ENCODE data around the gene SFT2D1.

SFT2D1 gene

GRCh38 chr6:166377721-166378120 is 35.4 kb upstream of the SFT2D1 start:
- no peak overlapping the region for H3K4me3 ChIP-seq (ENCODE audit: low read depth, low read length)

GRCh38 chr6:166375013-166375412 is 32.7 kb upstream of the SFT2D1 start:
- TF ChIP-seq, protein P1, sequence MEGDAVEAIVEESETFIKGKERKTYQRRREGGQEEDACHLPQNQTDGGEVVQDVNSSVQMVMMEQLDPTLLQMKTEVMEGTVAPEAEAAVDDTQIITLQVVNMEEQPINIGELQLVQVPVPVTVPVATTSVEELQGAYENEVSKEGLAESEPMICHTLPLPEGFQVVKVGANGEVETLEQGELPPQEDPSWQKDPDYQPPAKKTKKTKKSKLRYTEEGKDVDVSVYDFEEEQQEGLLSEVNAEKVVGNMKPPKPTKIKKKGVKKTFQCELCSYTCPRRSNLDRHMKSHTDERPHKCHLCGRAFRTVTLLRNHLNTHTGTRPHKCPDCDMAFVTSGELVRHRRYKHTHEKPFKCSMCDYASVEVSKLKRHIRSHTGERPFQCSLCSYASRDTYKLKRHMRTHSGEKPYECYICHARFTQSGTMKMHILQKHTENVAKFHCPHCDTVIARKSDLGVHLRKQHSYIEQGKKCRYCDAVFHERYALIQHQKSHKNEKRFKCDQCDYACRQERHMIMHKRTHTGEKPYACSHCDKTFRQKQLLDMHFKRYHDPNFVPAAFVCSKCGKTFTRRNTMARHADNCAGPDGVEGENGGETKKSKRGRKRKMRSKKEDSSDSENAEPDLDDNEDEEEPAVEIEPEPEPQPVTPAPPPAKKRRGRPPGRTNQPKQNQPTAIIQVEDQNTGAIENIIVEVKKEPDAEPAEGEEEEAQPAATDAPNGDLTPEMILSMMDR (IDR thresholded peaks at IDR 0.05; ENCODE audit: borderline replicate concordance, insufficient read depth, low read depth, low read length): no peak
- H3K4me3 ChIP-seq (ENCODE audit: low read depth, low read length): no peak overlapping the region

More at GRCh38 chr6:166377721-166378120, 35.4 kb upstream of the SFT2D1 start:
- TF ChIP-seq, protein P1 (IDR thresholded peaks at IDR 0.05; ENCODE audit: borderline replicate concordance, insufficient read depth, low read depth, low read length): no peak

DNA sequence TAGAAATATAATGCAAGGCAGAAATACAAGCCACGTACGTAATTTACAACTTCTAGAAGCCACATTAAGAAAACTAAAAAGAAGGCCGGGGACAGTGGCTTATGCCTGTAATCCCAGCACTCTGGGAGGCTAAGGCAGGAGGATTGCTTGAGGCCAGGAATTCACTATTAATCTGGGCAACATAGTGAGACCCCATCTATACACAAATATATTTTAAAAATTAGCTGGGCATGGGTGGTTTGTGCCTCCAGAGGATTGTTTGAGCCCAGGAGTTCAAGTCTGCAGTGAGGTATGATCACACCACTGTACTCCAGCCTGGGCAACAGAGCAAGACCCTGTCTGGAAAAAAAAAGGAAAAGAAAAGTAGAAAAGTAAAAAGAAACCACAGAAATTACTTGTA is 28.1 kb upstream of the SFT2D1 start:
- TF ChIP-seq, protein P1 (IDR thresholded peaks at IDR 0.05; ENCODE audit: borderline replicate concordance, insufficient read depth, low read depth, low read length): no peak
- no peak overlapping the region for H3K4me3 ChIP-seq (ENCODE audit: low read depth, low read length)

- TF ChIP-seq, protein P1 (IDR thresholded peaks at IDR 0.05; ENCODE audit: borderline replicate concordance, insufficient read depth, low read depth, low read length): no peak
- H3K4me3 ChIP-seq (ENCODE audit: low read depth, low read length): no peak overlapping the region
Measured at GRCh38 chr6:166369782-166370181, 27.4 kb upstream of the SFT2D1 start.

GRCh38 chr6:166366921-166367320 is 24.6 kb upstream of the SFT2D1 start:
- H3K4me3 ChIP-seq (ENCODE audit: low read depth, low read length): no peak overlapping the region
- TF ChIP-seq, protein P1 (IDR thresholded peaks at IDR 0.05; ENCODE audit: borderline replicate concordance, insufficient read depth, low read depth, low read length): no peak

GRCh38 chr6:166365806-166366205 is 23.5 kb upstream of the SFT2D1 start:
- TF ChIP-seq, protein P1 (IDR thresholded peaks at IDR 0.05; ENCODE audit: borderline replicate concordance, insufficient read depth, low read depth, low read length): no peak
- no peak overlapping the region for H3K4me3 ChIP-seq (ENCODE audit: low read depth, low read length)

- no peak overlapping the region for H3K4me3 ChIP-seq (ENCODE audit: low read depth, low read length)
- TF ChIP-seq, protein P1 (IDR thresholded peaks at IDR 0.05; ENCODE audit: borderline replicate concordance, insufficient read depth, low read depth, low read length): no peak
Measured at GRCh38 chr6:166365221-166365620, 22.9 kb upstream of the SFT2D1 start.

All from GM12875 (cell line).